GM23338 (cell line): ENCODE data around the gene GOLGA6D. TPM values are rescaled to one million over a fixed set of nuclear protein-coding genes. Genes with fewer than 3 reads are reported as not detected.
A peak's percentile ranks its signal among the peaks of the same experiment; 100 is the strongest.
"Not testable (repeated sequence)": the region's sequence is repeated elsewhere in the genome, so short reads cannot be mapped to it uniquely, and the experiment has no call there.

Source experiments
- ATAC-seq: fragments of 200-7000 bp; cut with Tn5 transposase; 3 replicates; pipeline ENCODE4 v1.9.1; 2020
- DNase-seq: peaks from one replicate; pipeline ENCODE4 v3.0.0-alpha.2; 2015; ENCODE audit warnings: low spot score
- H2AFZ ChIP-seq: fragments of 200-600 bp; sonication (generic); 2 replicates; pipeline ENCODE4 v1.8.0; 2016; ENCODE audit warnings: antibody characterized with exemption, mild to moderate bottlenecking, moderate library complexity
- H3F3A ChIP-seq: fragments of 200-600 bp; sonication (generic); replicated peaks from 2 replicates; pipeline ENCODE4 v1.8.0; 2017; ENCODE audit warnings: antibody characterized with exemption, mixed run types, low read depth
- H3K27ac ChIP-seq: fragments of 200-600 bp; sonication (generic); 2 replicates; pipeline ENCODE4 v1.6.1; 2016; ENCODE audit warnings: low read depth
- H3K27me3 ChIP-seq: fragments of 200-600 bp; sonication (generic); 2 replicates; pipeline ENCODE4 v1.8.0; 2016; ENCODE audit warnings: mild to moderate bottlenecking, mixed run types, moderate library complexity; ENCODE audit not compliant: insufficient read depth
- H3K36me3 ChIP-seq: fragments of 200-600 bp; sonication (generic); 2 replicates; pipeline ENCODE4 v1.8.0; 2016; ENCODE audit warnings: mild to moderate bottlenecking; ENCODE audit not compliant: insufficient read depth
- H3K4me1 ChIP-seq: fragments of 200-600 bp; sonication (generic); 2 replicates; pipeline ENCODE4 v1.8.0; 2016; ENCODE audit warnings: mild to moderate bottlenecking, moderate library complexity; ENCODE audit not compliant: insufficient read depth
- H3K4me2 ChIP-seq: fragments of 200-600 bp; sonication (generic); 2 replicates; pipeline ENCODE4 v1.7.1; 2017; ENCODE audit warnings: mixed run types
- H3K4me3 ChIP-seq: fragments of 200-600 bp; sonication (generic); 2 replicates; pipeline ENCODE4 v1.6.1; 2016; ENCODE audit warnings: mixed run types
- H3K79me2 ChIP-seq: fragments of 200-600 bp; sonication (generic); replicated peaks from 2 replicates; pipeline ENCODE4 v1.8.0; 2017; ENCODE audit warnings: mild to moderate bottlenecking; ENCODE audit not compliant: insufficient read depth
- H3K9me2 ChIP-seq: fragments of 200-600 bp; sonication (generic); 2 replicates; pipeline ENCODE4 v1.8.0; 2017; ENCODE audit not compliant: insufficient read depth
- H4K20me1 ChIP-seq: fragments of 200-600 bp; sonication (generic); replicated peaks from 2 replicates; pipeline ENCODE4 v1.8.0; 2017; ENCODE audit warnings: mild to moderate bottlenecking; ENCODE audit not compliant: insufficient read depth
- H3K27ac Mint-ChIP-seq: 2 replicates; pipeline ENCODE4 v1.8.0; 2020; ENCODE audit warnings: inconsistent platforms, mild to moderate bottlenecking, moderate library complexity, mixed read lengths
- H3K27me3 Mint-ChIP-seq: 3 replicates; pipeline ENCODE4 v1.8.0; 2022; ENCODE audit warnings: low read depth, mild to moderate bottlenecking, moderate library complexity, mixed read lengths, inconsistent platforms; ENCODE audit not compliant: insufficient read depth, poor library complexity
- H3K36me3 Mint-ChIP-seq: 3 replicates; pipeline ENCODE4 v1.8.0; 2021; ENCODE audit warnings: low read depth, mild to moderate bottlenecking, inconsistent platforms, moderate library complexity, mixed read lengths
- H3K4me1 Mint-ChIP-seq: 3 replicates; pipeline ENCODE4 v1.8.0; 2020; ENCODE audit warnings: mild to moderate bottlenecking, inconsistent platforms, mixed read lengths
- H3K4me3 Mint-ChIP-seq: 3 replicates; pipeline ENCODE4 v1.8.0; 2021; ENCODE audit warnings: moderate library complexity, mild to moderate bottlenecking, inconsistent platforms, mixed read lengths
- H3K9me3 Mint-ChIP-seq: 3 replicates; pipeline ENCODE4 v1.8.0; 2020; ENCODE audit warnings: moderate library complexity, mild to moderate bottlenecking, inconsistent platforms, mixed read lengths
- NANOG ChIP-seq: IDR thresholded peaks from 2 replicates; pipeline ENCODE4 v1.6.1; 2016; ENCODE audit warnings: antibody characterized with exemption, borderline replicate concordance
- polyA plus RNA-seq: library from polyadenylated mRNA; unstranded; fragments of >200 nt; fragmentation: Nextera tagmentation; extraction: Ambion mirVana; gene quantifications from 2 replicates; pipeline ENCODE4 v1.2.1, GENCODE V29; 2016
- total RNA-seq: library from RNA; depleted of rRNA; stranded (reverse); fragments of >200 nt; shearing (Covaris generic); gene quantifications from 2 replicates; pipeline ENCODE4 v1.2.3, GENCODE V29; 2014
- TF ChIP-seq, protein P1 (sequence below), 2 experiments: fragments of 200-600 bp in 1 of 2; sonication (generic) in 1 of 2; conservative IDR thresholded peaks; 2 replicates each; pipeline versions ENCODE4 v1.5.1 to v1.6.1; 2016 to 2017; ENCODE audit warnings: antibody characterized with exemption in 2 of 2, low read depth in 2 of 2, mild to moderate bottlenecking in 2 of 2, moderate library complexity in 1 of 2
- TF ChIP-seq, protein P2 (sequence below): fragments of 250-450 bp; sonication (Bioruptor Pico); IDR thresholded peaks from 2 replicates; pipeline ENCODE4 v1.5.0; 2020; ENCODE audit warnings: mild to moderate bottlenecking, moderate library complexity
- TF ChIP-seq, protein P3 (sequence below): IDR thresholded peaks from 2 replicates; pipeline ENCODE4 v1.6.1; 2016; ENCODE audit warnings: antibody characterized with exemption

Gene GOLGA6D
- total and polyA plus RNA-seq, 2 experiments from 2014 or later = 0.99 to 1.0 TPM

DNA sequence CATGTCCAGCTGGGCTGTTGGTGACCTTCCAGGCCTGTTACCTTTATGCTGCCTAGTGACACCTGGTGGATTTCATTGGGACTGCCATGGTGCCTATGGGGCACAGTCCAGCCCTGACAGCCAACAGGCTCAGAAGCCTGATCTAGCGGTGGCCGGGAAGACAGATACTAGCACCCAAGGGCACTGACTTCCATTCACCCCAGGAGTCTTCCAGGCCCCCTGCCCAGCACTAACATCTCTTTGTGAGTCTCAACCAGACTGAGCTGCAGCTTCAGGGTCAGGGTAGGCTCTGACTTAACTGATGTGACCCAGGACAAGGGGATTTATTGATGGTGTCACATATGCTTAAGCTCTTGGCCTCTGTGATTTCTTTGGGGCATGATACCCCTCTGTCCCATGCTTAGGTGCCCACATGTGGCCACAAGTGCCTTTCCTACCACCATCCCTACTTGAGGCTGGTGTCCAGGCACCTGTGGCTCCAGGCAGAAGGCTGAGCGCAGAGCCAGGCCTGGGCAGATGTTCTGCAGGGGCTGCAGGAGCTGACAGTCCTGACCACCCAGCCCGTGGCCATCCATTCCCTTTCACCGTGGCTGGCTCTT lies 8.0 kb upstream of the GOLGA6D start:
- peak overlapping the region; percentile 96; the same call in 1 of the 2 replicates for H2AFZ ChIP-seq
- H3K36me3 ChIP-seq, H3K36me3 Mint-ChIP-seq, H3K4me3 ChIP-seq, H3F3A ChIP-seq, H3K27me3 Mint-ChIP-seq, H3K4me1 ChIP-seq, H3K27me3 ChIP-seq, H4K20me1 ChIP-seq, H3K27ac ChIP-seq, H3K9me3 Mint-ChIP-seq, H3K4me1 Mint-ChIP-seq, H3K79me2 ChIP-seq, H3K4me3 Mint-ChIP-seq, H3K9me2 ChIP-seq, H3K4me2 ChIP-seq, H3K27ac Mint-ChIP-seq: not testable (repeated sequence)
- TF ChIP-seq, protein P1, sequence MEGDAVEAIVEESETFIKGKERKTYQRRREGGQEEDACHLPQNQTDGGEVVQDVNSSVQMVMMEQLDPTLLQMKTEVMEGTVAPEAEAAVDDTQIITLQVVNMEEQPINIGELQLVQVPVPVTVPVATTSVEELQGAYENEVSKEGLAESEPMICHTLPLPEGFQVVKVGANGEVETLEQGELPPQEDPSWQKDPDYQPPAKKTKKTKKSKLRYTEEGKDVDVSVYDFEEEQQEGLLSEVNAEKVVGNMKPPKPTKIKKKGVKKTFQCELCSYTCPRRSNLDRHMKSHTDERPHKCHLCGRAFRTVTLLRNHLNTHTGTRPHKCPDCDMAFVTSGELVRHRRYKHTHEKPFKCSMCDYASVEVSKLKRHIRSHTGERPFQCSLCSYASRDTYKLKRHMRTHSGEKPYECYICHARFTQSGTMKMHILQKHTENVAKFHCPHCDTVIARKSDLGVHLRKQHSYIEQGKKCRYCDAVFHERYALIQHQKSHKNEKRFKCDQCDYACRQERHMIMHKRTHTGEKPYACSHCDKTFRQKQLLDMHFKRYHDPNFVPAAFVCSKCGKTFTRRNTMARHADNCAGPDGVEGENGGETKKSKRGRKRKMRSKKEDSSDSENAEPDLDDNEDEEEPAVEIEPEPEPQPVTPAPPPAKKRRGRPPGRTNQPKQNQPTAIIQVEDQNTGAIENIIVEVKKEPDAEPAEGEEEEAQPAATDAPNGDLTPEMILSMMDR (conservative IDR thresholded peaks at IDR 0.05; ENCODE audit: low read depth in 2 of 2) = peak; percentile 62 to 71
- DNase-seq (peak; percentile 62), ATAC-seq (peak; percentile 100)

DNA sequence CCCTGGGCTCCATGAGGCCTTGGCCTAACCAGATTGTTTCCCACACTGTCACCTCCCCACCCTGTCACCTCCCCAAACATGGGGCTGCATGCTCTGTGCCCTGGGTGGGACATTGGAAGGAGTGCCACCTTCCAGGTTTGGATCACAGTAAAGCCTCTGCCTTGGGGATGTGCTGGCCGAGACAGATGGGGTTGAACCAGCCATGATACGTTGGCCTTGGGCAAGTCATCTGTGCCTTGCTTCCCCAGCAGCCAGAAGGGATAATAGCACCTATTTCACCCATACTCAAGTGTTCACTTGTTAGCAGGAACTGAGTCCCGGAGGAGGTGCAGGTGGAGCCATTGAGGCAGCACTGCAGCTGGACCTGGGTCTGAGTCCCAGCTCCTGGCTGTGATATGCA lies 7.0 kb upstream of the GOLGA6D start:
- not testable (repeated sequence) for ATAC-seq, DNase-seq

DNA sequence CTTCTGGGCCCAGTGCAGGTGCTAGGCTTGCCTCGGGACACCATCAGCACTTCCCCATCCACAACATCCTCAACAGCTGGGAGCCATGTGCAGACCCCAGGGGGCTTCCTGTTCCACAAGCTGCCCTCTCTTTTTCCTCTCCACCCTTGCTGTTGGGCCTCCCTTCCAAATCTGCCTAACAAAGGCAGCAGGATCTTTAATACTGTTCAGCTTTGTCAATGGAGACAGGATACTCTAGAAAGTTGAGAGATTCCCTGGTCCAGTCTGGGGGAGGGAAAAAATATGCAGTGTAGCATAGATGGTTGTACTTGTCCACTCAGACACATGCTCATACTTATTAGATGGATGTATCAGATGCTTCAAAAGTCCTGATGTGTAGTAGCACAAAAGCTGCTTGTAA lies 4.1 kb upstream of the GOLGA6D start:
- Mint-ChIP-seq H3K4me3 (peak overlapping the region; percentile 45; the same call in 1 of the 3 replicates), H3K27ac (peak overlapping the region; percentile 93)
- H4K20me1 ChIP-seq, H2AFZ ChIP-seq, H3K27me3 ChIP-seq, H3K36me3 Mint-ChIP-seq, H3K4me1 ChIP-seq, H3K9me3 Mint-ChIP-seq, H3K4me2 ChIP-seq, H3K4me1 Mint-ChIP-seq, H3K36me3 ChIP-seq, H3K4me3 ChIP-seq, H3F3A ChIP-seq, H3K79me2 ChIP-seq, ATAC-seq, H3K27me3 Mint-ChIP-seq, H3K9me2 ChIP-seq: not testable (repeated sequence)
- TF ChIP-seq, protein P2, sequence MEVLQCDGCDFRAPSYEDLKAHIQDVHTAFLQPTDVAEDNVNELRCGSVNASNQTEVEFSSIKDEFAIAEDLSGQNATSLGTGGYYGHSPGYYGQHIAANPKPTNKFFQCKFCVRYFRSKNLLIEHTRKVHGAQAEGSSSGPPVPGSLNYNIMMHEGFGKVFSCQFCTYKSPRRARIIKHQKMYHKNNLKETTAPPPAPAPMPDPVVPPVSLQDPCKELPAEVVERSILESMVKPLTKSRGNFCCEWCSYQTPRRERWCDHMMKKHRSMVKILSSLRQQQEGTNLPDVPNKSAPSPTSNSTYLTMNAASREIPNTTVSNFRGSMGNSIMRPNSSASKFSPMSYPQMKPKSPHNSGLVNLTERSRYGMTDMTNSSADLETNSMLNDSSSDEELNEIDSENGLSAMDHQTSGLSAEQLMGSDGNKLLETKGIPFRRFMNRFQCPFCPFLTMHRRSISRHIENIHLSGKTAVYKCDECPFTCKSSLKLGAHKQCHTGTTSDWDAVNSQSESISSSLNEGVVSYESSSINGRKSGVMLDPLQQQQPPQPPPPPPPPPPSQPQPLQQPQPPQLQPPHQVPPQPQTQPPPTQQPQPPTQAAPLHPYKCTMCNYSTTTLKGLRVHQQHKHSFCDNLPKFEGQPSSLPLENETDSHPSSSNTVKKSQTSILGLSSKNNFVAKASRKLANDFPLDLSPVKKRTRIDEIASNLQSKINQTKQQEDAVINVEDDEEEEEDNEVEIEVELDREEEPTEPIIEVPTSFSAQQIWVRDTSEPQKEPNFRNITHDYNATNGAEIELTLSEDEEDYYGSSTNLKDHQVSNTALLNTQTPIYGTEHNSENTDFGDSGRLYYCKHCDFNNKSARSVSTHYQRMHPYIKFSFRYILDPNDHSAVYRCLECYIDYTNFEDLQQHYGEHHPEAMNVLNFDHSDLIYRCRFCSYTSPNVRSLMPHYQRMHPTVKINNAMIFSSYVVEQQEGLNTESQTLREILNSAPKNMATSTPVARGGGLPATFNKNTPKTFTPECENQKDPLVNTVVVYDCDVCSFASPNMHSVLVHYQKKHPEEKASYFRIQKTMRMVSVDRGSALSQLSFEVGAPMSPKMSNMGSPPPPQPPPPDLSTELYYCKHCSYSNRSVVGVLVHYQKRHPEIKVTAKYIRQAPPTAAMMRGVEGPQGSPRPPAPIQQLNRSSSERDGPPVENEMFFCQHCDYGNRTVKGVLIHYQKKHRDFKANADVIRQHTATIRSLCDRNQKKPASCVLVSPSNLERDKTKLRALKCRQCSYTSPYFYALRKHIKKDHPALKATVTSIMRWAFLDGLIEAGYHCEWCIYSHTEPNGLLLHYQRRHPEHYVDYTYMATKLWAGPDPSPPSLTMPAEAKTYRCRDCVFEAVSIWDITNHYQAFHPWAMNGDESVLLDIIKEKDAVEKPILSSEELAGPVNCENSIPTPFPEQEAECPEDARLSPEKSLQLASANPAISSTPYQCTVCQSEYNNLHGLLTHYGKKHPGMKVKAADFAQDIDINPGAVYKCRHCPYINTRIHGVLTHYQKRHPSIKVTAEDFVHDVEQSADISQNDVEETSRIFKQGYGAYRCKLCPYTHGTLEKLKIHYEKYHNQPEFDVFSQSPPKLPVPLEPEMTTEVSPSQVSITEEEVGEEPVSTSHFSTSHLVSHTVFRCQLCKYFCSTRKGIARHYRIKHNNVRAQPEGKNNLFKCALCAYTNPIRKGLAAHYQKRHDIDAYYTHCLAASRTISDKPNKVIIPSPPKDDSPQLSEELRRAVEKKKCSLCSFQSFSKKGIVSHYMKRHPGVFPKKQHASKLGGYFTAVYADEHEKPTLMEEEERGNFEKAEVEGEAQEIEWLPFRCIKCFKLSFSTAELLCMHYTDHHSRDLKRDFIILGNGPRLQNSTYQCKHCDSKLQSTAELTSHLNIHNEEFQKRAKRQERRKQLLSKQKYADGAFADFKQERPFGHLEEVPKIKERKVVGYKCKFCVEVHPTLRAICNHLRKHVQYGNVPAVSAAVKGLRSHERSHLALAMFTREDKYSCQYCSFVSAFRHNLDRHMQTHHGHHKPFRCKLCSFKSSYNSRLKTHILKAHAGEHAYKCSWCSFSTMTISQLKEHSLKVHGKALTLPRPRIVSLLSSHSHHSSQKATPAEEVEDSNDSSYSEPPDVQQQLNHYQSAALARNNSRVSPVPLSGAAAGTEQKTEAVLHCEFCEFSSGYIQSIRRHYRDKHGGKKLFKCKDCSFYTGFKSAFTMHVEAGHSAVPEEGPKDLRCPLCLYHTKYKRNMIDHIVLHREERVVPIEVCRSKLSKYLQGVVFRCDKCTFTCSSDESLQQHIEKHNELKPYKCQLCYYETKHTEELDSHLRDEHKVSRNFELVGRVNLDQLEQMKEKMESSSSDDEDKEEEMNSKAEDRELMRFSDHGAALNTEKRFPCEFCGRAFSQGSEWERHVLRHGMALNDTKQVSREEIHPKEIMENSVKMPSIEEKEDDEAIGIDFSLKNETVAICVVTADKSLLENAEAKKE = 0 out of 2 replicates have a peak, but pooled peaks have one; percentile 42
- TF ChIP-seq, protein P3, sequence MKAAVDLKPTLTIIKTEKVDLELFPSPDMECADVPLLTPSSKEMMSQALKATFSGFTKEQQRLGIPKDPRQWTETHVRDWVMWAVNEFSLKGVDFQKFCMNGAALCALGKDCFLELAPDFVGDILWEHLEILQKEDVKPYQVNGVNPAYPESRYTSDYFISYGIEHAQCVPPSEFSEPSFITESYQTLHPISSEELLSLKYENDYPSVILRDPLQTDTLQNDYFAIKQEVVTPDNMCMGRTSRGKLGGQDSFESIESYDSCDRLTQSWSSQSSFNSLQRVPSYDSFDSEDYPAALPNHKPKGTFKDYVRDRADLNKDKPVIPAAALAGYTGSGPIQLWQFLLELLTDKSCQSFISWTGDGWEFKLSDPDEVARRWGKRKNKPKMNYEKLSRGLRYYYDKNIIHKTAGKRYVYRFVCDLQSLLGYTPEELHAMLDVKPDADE = peak; percentile 79
- TF ChIP-seq NANOG = 0 out of 2 replicates have a peak, but pooled peaks have one; percentile 34
- peak overlapping the region; percentile 81; the same call in 1 of the 2 replicates for H3K27ac ChIP-seq
- DNase-seq = peak; percentile 61

More for the DNA sequence above, 7.0 kb upstream of the GOLGA6D start:
- not testable (repeated sequence) for H3F3A ChIP-seq, H3K27me3 ChIP-seq, H3K79me2 ChIP-seq, H3K27ac Mint-ChIP-seq, H2AFZ ChIP-seq, H3K4me3 Mint-ChIP-seq, H3K4me2 ChIP-seq, H3K9me2 ChIP-seq, H3K4me1 ChIP-seq, H3K36me3 Mint-ChIP-seq, H3K27ac ChIP-seq, H4K20me1 ChIP-seq, H3K27me3 Mint-ChIP-seq, H3K4me1 Mint-ChIP-seq, H3K36me3 ChIP-seq, H3K9me3 Mint-ChIP-seq, H3K4me3 ChIP-seq
